GDM1 (cell line): Measurements from ENCODE around the gene PREPL.

Experiments
- DNase-seq: peaks from one replicate; lab custom pipeline; 2025; lab: John Stamatoyannopoulos, UW

Gene PREPL

DNA sequence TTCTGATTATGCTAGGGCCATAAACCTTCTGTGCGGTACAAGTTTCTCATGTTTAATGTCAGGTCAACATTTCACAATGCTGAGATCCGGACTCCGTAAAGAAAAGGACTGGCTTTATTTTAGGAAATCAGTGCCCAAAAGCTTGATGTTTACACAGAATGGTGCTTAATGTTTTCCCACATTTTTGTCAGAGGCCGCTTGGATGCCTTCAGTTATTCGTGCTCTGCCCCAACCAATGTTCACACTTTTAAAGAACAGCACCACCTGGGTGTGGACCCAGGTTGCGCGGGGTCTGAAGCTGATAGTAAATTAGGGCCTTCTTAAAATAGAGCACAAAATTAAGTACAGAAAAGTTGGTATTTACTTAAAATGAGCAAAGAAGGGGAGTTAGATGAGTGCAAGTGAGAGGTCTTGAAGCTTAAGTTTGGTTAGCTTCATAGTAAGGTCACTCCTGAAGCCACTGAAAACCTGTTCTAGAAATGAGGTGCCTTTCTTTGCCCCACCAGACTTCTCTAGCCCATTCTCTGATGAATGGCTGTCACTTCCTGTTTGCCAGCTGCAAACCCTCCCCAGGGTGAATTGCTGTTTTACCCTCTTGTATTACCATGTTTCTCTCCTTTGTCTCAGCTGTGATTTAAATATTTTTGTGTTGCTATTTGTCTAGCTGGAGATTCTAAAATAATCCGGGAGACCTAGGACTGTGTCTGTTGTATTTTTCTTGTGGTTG lies 65.5 kb downstream of the PREPL start:
- no peak for DNase-seq

DNA sequence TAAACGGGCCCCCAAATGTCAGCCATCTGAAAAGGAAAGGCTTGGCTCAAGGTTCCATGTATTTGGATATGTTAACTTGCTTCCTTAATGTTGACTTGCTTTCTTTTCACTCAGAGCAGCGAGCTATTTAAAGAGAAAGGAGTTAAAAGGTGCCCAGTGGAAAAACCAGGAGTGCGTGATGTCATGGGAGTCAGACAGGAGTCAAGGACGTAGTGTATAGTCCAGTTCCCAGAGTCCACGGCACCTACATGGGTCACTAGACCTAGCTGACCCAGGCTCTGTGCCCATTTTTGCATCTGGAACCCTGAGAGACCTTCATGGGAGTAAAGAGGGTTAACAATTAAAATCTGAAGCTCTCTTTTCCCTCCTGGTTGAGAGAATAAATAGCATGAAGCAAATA lies 66.2 kb downstream of the PREPL start:
- DNase-seq: no peak

DNA sequence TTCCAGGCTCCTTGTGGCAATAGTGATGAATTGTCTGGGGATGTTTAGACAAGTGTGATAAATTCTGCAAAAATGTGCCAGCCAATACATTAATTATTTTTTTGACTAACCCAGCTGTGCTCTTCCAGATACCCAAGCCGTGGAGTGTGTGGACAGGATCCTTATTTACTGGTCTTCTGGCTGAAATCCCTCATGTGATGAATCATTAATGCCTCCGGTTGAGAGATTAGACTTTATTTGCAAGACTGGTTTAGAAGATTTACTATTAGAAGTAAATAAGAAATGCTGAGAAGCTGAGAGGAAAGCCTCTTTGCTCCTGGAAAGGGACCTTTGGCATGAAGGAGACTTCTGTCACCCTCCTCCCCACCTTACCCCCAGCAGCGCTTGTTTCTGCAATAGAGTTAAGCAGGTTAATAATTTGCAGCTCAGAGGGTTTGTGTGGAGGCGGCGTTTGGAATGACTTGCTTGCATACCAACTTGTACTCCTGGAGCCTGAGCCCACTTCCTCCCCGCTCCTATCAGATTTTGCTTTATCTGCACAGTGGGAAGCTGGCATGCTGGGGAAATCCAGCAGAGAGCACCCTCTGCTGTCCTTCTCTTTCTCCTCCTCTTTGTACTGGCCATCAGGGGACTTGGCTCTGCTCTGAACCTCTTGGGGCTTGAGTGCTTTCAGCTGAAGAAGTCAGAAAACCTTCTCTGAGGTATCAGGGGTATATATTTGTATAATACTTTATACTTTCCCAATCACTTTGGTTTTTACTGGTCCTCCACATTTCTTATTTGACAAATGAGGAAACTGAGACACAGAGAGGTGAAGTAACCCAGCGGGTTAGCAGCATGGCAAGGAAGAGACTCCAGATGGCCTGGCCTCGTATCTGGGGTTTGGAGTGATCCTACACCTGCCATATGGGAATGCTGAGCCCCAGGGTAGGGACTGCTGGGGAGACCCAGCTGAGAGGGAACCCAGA lies 69.7 kb downstream of the PREPL start:
- DNase-seq: no peak

DNA sequence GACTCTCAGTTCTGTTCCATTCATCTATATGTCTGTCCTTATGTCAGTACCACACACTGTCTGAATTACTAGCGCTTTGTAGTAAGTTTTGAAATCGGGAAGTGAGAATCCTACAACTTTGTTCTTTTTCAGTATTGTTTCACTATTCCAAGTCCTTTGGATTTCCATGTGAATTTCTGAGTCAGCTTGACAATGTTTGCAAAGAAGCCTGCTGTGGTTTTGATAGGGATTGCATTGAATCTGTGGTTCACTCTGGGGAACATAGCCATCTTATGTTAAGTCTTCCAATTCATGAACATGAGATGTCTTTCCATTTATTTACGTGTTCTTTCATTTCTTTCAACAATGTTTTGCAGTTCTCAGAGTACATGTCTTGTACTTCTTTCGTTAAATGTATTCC lies 71.0 kb downstream of the PREPL start:
- DNase-seq: no peak

DNA sequence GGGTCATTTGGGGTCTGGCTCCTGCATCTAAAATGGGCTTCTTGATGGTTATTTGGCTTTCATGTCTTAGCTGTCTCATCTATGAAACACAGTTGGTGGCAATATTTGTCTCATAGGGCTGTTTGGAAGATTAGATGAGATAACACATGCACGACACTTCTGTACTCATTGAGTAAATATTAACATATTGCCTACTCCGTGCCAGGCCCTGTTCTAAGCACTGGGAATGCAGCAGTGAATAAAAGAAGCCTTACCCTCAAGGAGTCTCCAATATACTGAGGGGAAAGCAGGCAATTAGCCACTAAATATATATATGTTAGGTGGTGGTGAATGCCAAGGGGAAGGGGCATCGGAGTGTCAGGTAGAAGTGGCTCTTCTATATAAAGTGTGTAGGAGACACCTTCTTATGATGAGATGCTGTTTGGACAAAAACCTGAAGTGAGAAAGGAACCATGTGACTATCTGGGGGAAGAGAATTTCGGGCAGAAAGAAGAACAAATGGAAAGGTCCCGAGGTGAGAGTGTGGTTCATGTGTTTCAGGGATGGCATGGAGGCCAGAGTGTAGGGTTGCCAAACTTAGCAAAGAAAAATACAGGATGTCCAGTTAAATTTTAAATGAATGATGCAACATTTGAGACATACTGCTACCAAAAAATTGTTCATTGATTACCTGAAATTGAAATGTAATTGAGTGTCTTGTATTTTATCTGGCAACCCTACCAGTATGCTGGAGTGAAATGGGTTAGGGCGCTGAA lies 74.2 kb downstream of the PREPL start:
- no peak for DNase-seq

DNA sequence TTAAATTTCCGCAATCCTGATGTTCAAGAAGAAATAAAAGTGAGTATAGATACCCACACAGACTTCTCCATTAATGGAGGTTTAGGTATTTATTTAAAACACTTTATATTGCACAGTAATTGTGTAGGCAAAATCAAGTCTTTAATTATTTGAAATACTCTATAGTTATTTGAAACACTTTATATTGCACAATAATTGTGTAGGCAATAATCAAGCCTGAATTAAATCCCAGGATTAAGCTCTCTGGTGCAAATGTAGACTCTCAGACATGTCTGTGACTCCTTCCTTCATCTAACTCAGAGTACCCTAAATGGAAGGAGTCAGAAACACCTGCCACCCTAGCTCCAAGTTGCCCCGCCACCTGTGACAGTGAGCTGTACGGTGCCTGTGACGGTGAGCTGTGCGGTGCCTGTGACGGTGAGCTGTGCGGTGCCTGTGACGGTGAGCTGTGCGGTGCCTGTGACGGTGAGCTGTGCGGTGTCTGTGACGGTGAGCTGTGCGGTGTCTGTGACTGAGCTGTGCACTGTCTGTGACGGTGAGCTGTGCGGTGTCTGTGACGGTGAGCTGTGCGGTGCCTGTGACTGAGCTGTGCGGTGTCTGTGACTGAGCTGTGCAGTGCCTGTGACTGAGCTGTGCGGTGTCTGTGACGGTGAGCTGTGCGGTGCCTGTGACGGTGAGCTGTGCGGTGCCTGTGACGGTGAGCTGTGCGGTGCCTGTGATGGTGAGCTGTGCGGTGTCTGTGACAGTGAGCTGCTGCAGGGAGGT lies 75.0 kb downstream of the PREPL start:
- no peak for DNase-seq

DNA sequence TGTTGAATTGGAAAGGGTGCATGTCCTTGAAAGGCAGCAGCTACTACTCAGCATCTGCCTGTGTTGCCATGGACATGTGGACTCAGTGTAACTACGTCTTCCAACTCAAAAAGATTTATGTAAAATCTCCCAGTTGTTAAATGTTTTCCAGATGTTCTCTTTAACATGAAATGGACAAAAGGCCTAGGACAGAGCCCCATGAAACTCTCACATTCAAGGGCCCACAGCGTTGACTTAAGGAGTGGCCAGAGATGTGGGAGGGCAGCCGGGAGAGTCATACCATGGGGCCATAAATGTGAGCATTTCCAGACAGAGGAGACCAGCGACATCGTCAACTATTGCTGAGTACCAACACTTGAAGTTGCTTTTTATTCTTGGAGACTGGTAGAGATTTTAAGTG lies 76.1 kb downstream of the PREPL start:
- no peak for DNase-seq

DNA sequence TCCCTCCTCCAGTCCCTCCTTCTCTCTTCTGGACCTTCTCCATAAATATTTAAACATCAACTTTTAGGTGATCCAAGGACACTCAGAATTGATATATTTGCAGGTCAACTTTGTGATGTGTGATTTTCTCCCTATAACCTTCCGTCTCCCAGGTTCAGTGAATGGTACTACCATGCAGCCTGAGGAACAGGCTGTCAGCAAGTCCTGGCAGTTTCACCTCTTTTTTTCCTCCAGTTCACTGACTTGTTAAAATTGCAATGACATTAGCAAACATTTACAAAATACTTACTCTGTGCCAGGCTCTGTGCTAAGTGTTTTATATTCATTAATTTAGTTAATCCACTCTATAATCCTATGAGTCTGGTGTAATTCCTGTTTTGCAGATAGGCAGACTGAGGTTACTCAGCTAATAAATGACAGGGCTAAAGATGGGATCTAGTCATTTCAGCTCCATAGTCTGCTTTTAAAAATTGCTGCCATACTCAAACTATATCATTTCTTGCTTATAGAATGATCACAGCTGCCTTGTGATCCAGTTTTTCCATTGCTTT lies 78.1 kb downstream of the PREPL start:
- no peak for DNase-seq

DNA sequence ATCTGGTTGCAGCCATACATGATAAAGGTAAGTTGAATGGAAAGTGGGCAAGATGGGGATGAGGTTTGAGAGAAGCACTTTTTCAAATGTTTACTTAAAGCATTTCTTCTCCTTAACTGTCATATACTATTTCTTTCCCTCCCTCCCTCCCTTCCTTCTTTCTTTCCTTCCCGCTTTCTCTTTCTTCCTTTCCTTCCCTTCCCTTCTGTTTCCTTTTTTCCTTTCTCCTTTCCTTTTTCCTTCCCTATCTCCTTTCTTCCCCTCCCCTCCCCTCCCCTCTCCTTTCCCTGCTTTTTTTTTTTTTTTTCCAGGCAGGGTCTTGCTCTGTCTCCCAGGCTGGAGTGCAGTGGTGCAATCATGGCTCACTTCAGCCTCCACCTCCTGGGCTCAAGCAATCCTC lies 80.4 kb downstream of the PREPL start:
- no peak for DNase-seq

DNA sequence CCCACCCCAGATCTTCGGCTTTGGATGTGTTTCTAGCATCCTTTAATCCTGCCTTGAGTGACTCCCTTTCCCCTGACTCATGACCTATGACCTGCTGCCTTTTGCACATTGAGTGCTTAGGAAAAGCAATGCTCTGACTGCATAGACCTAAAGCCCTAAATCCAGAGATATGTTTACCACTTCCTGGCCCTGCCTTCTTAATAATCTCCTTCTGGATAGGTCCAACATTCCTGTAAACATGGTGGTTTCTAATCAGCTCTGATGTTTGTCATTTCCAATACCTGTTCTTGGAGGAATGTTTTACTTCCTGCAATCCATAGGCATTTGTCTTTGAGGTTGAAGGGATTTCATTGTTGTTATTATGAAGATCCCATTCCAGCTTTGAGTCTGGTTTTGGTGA lies 83.8 kb downstream of the PREPL start:
- DNase-seq: no peak

DNA sequence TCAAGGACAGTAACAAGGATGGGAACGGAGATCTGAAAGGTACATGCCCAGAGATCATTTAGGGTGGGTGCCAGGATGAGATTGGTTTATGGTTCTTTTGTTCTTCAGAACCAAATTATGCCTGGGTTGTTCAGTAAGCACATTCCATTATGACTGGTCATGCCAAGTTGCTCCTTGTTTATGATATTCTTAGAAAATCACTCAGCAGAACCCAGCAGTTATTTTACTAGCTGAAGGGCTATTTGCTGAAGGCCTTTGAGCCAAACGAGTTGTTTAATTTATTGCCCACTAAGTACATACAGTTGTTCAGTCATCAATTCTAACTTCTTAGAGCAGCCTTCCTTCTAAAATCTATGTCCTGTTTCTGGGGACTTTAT lies 85.4 kb downstream of the PREPL start:
- no peak for DNase-seq

DNA sequence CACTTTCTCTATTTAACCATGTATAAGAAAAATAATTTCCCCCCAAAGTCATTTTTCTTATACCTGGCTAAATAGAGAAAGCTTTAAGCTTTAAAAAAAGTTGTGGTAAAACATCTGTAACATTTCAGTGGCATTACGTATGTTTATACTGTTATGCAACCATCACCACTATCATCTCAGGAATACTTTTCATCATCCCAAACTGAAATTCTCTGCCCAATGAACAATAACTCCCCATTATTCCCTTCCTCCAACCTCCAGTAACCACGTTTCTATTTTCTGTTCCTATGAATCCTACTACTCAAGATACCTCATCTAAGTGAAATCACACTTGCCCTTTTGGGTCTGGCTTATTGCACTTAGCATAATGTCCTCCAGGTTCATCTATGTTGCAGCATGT lies 87.7 kb downstream of the PREPL start:
- DNase-seq: no peak

DNA sequence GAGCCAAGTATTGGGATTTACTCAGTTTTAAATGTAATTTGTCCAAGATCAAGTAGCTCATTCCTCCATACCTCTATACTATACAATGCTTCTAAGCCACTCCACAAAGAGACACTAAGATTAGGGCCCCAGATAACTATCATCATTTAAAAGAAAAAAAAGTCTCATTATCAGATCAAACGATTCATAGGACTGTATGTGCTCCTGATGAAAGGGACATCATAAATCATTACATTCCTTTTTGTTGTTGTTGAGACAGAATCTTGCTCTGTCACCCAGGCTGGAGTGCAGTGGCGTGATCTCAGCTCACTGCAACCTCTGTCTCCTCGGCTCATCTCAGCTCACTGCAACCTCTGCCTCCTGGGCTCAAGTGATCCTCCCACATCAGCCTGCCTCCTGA lies 88.2 kb downstream of the PREPL start:
- DNase-seq: no peak

DNA sequence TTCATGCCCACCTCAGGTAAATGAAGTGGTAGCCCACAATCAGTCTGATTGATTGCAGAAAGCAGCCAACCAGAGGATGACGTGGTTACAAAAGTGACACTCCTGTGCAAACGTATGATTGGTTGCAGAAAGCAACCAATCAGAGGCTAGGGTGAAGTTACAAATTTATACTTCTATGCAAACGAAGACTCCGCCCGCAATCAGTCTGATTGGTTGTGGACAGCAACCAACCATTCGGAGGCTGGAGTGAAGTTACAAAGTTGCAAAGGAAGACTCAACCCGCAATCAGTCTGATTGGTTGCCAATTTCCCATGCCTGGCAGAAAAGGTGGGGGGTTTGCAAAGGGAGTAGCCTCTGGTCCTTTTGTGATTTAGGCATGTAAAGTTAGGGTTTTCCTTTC lies 90.0 kb downstream of the PREPL start:
- no peak for DNase-seq

DNA sequence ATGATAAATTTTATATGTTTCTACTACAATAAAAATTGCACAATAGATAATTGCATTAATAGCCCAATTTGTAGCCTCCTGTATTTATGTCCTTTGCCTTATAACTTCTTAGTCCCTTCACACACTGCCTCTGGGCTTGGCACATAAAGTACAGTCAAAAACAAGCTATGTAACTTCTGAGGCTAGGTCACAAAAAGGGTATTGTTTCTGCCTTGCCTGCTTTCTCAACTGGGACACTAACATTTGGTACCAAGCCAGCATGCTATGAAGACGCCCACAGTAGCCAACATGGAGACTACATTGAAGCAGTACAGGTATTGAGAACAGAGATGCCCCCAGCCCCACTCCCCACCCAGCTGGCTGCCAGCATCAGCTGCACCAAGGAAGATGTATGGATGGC lies 91.5 kb downstream of the PREPL start:
- DNase-seq: no peak

DNA sequence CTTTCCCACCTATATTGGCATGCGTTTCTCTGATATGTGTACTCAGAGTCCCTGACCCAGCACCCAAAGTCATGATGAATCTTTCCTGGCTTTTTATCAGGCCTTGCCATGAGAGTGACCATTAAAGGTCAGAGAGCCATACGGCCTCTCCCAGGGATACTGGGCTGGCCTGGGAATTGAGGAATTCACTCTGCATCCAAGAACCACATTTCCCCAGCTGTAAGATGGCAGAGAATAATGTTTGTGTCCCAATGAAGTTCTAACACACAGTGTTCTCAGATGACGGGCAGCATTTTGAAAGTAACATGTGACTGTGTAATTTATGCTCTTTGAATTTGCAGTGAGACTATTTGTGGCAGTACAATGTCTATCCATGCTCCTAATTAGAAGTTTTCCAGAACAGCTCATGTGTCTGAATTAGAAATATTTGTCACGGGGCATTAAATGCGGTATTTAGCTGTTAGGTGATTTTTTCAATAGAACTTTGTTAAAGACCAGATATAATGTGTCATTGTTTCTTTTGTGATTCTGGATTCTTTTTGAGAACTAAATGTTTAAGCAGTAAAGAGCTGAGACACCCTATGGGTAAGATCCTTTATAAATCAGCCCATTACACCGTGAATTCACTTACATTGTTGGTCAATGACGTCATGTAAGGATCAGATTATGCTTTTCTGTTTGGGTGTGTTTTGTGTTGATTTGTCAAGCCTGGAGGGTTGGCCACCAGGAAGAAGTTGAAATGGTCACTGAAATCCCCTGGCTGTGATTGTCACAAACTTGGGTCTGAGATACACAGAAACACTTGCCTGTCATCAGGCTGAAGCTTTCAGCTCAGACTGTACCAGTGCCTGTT lies 93.3 kb downstream of the PREPL start:
- no peak for DNase-seq
